ENCODE measurements around the gene CFAP54.
A peak's percentile ranks its signal among the peaks of the same experiment; 100 is the strongest.
"Not testable (repeated sequence)": the region's sequence is repeated elsewhere in the genome, so short reads cannot be mapped to it uniquely, and the experiment has no call there.

CFAP54 gene

GRCh38 chr12:96635844-96636243 is 146.5 kb downstream of the CFAP54 start:
- DNase-seq: no peak

DNA sequence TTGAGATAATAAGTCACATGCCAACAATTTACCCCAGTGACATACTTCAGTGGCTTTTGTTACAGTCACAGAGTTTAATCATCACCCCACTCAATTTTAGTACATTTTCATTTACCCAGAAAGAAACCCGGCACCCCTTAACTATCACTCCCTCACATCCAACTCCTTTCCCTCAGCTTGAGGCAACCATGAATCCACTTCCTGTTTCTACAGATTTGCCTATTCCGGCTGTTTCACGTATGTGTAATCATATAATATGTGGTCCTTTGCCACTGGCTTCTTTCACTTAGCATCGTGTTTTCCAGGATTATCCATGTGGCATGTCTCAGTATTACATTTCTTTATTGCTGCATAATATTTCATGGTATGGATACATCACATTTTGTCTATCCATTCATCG is 147.5 kb downstream of the CFAP54 start:
- no peak for DNase-seq

GRCh38 chr12:96648923-96649322 is 159.5 kb downstream of the CFAP54 start:
- no peak for DNase-seq

DNA sequence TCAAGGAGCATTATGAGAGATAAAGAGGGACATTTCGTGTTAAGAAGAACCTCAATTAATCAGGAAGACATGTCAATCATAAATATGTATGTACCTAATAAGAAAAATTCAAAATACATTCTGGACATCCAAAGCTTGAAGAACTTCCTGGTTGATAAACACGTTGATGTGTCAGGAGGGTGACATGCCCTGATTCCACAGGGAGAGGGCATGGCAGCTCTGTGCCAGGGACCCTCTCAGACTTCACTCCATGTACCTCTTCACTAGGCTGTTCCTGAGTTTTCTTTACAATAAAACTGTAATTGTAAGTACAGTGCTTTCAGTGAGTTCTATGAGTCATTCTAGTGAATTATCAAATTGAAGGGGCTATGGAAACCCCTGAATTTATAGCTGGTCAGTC is 163.5 kb downstream of the CFAP54 start:
- no peak for DNase-seq

DNA sequence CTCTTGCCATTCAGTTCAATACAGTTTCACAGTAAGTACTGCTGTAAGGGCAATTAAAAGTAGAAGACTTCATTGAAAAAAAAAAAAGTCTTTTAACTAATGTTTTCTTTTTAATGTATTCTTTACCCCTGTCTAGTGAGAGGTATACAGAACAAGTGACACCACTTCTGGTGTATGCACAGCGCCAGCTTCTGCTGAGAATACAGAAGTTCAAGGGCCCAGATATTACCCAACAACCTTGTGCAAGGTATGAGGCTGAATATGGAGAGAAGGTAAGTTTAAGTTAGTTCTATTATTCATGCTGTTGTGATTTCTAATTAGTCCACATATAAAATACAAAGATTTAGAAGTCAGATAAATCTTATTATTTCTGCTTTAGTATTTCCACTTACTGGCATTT is 168.7 kb downstream of the CFAP54 start:
- DNase-seq: no peak

- DNase-seq: no peak
These were observed 180.4 kb downstream of the CFAP54 start for GRCh38 chr12:96669786-96670185.

GRCh38 chr12:96670334-96670899 is 181.0 kb downstream of the CFAP54 start:
- DNase-seq: no peak

DNA sequence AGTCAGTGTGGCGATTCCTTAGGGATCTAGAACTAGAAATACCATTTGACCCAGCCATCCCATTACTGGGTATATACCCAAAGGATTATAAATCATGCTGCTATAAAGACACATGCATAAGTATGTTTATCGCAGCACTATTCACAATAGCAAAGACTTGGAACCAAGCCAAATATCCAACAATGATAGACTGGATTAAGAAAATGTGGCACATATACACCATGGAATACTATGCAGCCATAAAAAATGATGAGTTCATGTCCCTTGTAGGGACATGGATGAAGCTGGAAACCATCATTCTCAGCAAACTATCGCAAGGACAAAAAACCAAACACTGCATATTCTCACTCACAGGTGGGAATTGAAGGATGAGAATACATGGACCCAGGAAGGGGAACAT is 186.1 kb downstream of the CFAP54 start:
- not testable (repeated sequence) for DNase-seq

DNA sequence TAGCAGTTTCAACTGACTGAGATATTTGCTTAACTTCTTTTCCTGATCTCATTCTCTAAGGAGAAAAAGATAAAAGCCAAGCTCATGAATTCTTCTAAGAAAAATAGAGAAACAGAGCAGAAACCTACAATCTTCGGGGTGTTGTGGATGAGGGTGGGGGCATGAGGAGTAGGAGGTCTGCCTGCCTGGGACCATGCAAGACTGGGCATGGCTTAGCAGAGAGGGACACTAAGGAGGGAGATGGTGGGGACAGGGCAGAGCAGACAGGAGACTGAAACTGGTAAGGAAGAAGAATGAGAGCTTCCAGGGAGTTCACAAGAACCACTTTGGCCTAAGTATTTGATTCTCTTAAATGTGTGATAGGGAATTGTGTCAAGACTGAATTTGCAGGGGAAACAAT is 188.0 kb downstream of the CFAP54 start:
- DNase-seq: no peak

GRCh38 chr12:96687719-96688118 is 198.3 kb downstream of the CFAP54 start:
- no peak for DNase-seq

DNA sequence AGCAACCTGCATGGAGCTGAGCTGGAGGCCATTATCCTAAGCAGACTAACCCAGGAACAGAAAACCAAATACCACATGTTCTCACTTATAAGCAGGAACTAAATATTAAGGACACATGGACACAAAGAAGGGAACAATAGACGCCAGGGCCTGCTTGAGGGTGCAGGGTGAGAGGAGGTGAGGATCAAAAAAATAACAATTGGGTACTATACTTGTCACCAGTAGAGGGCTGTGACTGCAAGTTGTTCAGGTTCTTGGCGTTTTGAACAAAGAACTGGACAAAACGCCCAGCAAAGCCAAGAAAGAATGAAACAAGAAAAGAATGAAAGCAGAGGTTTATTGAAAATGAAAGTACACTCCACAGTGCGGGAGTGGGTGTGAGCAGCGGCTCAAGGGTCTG is 209.1 kb downstream of the CFAP54 start:
- no peak for DNase-seq

GRCh38 chr12:96698965-96699364 is 209.6 kb downstream of the CFAP54 start:
- DNase-seq: no peak

DNA sequence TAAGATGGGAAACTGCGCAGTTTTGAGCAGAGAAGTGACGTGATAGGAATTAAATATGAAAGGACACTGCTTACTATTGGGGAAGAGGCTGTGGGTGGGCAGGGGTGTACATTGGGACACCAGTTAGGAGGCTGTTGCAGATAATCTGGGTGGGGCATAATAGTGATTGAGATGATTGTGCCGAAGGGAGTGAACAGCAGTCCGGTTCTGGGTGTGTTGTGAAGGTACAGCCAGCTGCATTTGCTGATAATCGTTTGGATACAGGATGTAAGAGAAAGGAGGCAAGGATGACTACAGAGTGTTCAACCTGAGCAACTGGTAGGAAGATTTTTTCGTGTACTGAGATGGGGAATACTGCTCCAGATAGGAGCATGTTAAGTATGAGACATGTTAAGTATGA is 212.5 kb downstream of the CFAP54 start:
- DNase-seq: no peak

DNA sequence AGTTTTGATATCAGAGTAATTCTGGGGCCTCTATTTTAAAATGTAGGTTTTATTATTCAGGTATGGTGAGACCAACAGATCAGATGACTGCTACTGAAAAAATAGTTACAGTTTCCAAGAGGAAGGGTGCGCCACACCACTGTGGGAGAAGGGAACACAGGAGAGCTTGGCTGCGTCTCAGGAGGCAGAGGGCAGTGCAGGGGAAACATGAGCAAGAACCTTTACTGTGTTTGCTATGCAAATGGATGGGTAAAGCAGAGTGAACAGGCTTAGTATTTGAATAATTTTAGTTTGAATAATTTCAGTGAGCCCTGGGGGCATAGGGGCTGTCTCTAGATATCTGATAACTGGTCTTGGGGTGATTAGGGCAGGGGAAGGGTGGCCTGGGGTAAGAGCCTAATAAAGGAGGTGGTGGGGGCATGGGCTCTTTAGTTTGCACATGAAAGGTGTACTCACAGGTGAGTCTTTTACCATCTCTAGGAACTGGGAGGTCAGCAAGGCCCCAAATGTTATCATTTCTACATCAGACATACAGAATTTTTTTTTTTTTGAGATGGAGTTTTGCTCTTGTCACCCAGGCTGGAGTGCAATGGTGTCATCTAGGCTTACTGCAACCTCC is 220.9 kb downstream of the CFAP54 start:
- DNase-seq: no peak

GRCh38 chr12:96711364-96711763 is 222.0 kb downstream of the CFAP54 start:
- DNase-seq: no peak

- DNase-seq: no peak
These were observed 224.8 kb downstream of the CFAP54 start for GRCh38 chr12:96714199-96714598.

GRCh38 chr12:96719660-96720362 is 230.4 kb downstream of the CFAP54 start:
- DNase-seq: peak; percentile 20

DNA sequence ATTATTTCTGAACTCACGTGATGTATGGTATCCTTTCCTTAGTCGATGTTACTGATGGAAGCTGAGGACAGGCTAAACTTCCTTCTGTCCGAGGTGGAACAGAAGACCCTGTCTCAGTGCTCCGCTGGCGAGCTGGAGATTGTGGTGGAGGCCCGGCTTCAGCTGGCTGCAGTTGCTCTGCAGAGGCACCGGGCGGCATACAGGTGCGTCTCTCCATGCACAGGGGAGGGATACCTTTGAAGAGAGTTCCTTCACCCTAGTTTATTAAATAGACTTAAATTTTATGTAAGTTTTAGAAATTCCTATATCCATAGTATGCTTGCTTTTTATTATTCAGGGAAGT is 231.0 kb downstream of the CFAP54 start:
- peak; percentile 26 for DNase-seq

DNA sequence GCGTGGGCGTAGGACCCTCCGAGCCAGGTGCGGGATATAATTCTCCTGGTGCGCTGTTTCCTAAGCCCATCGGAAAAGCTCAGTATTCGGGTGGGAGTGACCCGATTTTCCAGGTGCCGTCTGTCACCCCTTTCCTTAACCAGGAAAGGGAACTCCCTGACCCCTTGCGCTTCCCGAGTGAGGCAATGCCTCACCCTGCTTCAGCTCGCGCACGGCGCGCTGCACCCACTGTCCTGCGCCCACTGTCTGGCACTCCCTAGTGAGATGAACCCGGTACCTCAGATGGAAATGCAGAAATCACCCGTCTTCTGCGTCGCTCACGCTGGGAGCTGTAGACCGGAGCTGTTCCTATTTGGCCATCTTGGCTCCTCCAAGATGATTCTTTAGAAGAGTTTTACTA is 240.1 kb downstream of the CFAP54 start:
- DNase-seq: not testable (repeated sequence)

- no peak for DNase-seq
These were observed 240.5 kb downstream of the CFAP54 start for GRCh38 chr12:96729886-96730285.

DNA sequence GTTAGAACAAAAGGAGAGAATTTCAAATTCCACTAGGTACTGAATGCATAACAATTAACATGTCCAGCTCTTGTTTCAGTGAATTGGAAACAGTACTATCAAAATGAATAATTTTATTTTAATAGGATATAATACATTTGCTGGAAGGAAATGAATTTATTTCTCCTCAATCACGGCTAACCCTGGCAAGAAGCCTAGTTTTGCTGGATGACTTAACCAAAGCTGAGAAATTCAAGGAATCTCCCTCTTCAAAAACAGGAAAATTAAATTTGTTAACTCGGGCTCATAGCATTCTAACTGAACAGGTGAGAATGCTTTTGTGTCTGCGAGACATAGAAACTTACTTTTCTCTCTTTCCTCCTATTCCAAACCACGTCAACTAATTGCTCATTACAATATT is 254.2 kb downstream of the CFAP54 start:
- DNase-seq: no peak

DNA sequence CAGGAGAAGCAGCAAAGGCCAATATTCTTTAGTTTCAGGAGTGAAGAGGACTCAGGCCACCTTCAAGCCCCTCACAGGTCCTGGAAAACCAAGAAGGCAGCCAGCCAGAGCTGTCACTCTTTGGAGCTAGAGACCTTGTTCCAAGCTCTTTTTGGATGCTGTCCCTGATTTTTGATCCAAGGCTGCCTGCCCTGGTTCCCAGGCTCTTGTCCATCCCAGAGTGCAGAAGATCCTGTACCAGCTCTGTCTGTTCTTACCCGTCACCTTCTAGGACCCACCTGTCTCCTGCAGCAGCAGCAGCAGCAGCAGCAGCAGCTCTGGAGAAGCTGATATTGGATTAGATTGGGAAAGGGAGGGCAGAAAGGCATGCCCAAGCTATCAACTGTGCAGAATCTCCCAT is 260.6 kb downstream of the CFAP54 start:
- no peak for DNase-seq

GRCh38 chr12:96751626-96752025 is 262.2 kb downstream of the CFAP54 start:
- DNase-seq: no peak

DNA sequence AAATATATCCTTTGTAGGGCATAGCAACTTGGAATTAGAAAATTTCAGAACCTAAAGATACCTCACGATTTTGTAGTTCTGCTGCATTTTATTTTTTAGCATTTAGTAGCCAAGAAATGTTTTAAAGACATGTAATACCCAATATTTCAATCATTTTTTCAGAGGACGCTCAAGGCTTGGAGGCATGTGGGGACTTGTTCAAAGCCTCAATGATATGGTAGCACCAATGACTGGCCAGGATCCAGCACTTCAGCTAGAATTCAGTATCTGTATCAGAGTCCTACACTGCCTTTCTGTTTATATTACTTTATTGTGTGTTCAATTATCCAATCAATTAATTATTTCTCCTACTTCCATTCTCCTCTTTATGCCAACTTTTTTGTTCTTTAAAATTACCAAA is 262.8 kb downstream of the CFAP54 start:
- no peak for DNase-seq

- DNase-seq: no peak
These were observed 276.9 kb downstream of the CFAP54 start for GRCh38 chr12:96766232-96766631.

Measured in activated CD4-positive, alpha-beta T cell treated with anti-CD3 and anti-CD28 coated beads for 48 hours (primary cell).